ENCODE measurements around the gene CARMIL1. TPM values are rescaled to one million over a fixed set of nuclear protein-coding genes. Genes with fewer than 3 reads are reported as not detected.

Gene CARMIL1
- total RNA-seq, 1 donor from 2014 or later: 8.4 TPM

DNA sequence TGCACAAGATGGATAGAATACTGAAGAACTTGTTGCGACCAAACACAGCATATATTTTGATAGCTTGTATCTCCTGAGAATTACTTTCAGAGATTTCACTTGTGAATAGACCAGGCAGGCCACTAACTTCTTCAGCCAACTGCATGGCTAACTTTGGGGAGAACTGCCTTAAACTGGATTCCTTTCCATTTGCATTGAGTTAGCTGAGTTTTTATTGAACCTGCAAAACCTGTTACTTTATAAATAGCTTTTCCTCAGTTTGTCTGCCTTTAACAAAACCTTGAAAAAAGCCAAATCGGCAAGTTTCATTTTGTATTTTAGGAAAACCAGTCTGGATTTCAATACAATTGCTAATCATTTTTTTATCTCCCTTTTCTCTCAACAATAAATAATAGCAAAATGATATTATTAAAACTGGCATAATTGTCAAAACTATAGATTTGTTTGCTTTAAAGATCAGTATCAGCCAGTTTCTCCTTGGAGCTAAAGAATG lies 300.3 kb downstream of the CARMIL1 start:
- Histone ChIP-seq H3K9me3 (replicated peaks) (no peaks in the 10 kb centered on the region), H3K27ac (replicated peaks) (no peak overlapping the region), H3K4me3 (no peak overlapping the region), H3K4me1 (no peaks in the 10 kb centered on the region), H3K36me3 (no peaks in the 10 kb centered on the region), H3K27me3 (ENCODE audit: low read depth) (no peaks in the 10 kb centered on the region)
- intact Hi-C loops (cut with micrococcal nuclease): no loop called here
- no peak for DNase-seq
- TF ChIP-seq, protein P1, sequence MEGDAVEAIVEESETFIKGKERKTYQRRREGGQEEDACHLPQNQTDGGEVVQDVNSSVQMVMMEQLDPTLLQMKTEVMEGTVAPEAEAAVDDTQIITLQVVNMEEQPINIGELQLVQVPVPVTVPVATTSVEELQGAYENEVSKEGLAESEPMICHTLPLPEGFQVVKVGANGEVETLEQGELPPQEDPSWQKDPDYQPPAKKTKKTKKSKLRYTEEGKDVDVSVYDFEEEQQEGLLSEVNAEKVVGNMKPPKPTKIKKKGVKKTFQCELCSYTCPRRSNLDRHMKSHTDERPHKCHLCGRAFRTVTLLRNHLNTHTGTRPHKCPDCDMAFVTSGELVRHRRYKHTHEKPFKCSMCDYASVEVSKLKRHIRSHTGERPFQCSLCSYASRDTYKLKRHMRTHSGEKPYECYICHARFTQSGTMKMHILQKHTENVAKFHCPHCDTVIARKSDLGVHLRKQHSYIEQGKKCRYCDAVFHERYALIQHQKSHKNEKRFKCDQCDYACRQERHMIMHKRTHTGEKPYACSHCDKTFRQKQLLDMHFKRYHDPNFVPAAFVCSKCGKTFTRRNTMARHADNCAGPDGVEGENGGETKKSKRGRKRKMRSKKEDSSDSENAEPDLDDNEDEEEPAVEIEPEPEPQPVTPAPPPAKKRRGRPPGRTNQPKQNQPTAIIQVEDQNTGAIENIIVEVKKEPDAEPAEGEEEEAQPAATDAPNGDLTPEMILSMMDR (IDR thresholded peaks at IDR 0.05; ENCODE audit: borderline replicate concordance): no peak

DNA sequence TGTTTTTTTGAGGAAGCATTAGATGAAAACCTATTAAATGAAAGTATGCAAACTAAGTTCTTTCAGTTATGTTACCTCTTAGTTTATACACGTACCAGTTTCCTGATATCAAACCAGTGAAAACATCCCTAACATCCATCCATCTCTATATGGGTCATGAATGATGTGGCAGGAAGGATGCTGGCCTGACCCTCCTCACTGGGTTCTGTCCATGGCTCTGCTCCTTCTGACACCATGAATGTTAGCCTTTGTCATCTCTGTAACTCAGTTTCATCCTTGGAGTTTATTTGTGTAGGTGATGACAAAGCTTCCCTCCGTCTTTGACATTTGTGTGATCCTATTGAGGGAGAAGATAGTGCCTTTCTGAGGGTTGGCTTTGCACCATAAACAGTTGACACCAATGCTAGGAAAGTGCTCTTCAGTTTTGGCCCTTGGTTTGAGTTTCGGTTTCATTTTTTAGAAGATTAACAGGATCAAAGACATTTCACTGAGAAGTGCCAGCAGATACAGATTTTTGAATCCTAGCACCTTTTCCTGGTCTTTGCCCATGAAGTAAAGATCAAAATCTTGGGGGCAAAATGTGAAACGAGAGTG lies 300.8 kb downstream of the CARMIL1 start:
- Histone ChIP-seq H3K36me3 (no peaks in the 10 kb centered on the region), H3K27me3 (ENCODE audit: low read depth) (no peaks in the 10 kb centered on the region), H3K9me3 (replicated peaks) (no peaks in the 10 kb centered on the region), H3K4me1 (no peaks in the 10 kb centered on the region), H3K4me3 (no peak overlapping the region), H3K27ac (replicated peaks) (no peak overlapping the region)
- no peak for DNase-seq
- intact Hi-C loops (cut with micrococcal nuclease): no loop called here
- TF ChIP-seq, protein P1 (IDR thresholded peaks at IDR 0.05; ENCODE audit: borderline replicate concordance): no peak

DNA sequence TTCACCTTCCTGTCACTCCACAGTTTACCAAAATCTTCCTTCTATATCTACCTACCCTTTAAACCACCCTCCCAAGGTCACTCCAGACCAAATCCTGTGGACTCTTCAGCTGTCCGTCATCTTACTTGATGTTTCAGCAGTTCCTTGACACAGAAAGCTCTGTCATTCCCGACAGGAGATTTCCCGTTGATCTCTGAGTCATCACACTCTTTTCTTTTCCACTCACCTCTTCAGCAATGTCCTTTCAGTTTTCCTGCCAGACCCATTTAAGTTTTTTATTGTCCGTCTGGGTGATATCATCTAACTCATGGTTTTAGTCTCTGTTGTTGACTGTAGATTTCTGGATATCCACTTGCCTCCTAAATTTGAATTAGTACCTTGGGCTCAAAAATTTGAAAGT lies 302.9 kb downstream of the CARMIL1 start:
- H3K9me3 ChIP-seq (replicated peaks): no peaks in the 10 kb centered on the region
- no peak for DNase-seq
- TF ChIP-seq, protein P1 (IDR thresholded peaks at IDR 0.05; ENCODE audit: borderline replicate concordance): no peak
- no peak overlapping the region for H3K4me3 ChIP-seq
- no peaks in the 10 kb centered on the region for H3K36me3 ChIP-seq
- H3K27ac ChIP-seq (replicated peaks): no peak overlapping the region
- H3K4me1 ChIP-seq: no peaks in the 10 kb centered on the region
- no peaks in the 10 kb centered on the region for H3K27me3 ChIP-seq (ENCODE audit: low read depth)
- intact Hi-C loops (cut with micrococcal nuclease): no loop called here

DNA sequence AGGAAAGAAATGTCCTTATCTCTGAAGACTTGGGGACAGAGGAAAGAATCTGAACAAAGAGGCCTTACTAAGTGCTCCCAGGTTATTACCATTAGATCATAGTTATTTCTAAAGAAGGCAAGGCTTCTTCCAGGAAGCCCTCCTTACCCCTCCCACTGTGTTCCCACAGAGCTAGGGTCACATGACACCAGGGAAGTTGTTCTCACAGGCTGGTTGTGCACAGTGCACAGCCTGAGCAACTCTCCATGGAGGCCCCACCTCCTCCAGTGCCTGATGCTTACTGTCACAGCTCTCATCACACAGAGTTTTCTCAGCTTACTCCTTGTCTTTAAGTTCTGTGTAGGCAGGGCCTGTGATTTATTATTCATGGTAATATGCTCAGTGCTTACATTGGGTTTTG lies 303.9 kb downstream of the CARMIL1 start:
- Histone ChIP-seq H3K36me3 (no peaks in the 10 kb centered on the region), H3K27ac (replicated peaks) (no peak overlapping the region), H3K4me3 (no peak overlapping the region), H3K27me3 (ENCODE audit: low read depth) (no peaks in the 10 kb centered on the region), H3K9me3 (replicated peaks) (no peaks in the 10 kb centered on the region), H3K4me1 (no peaks in the 10 kb centered on the region)
- TF ChIP-seq, protein P1 (IDR thresholded peaks at IDR 0.05; ENCODE audit: borderline replicate concordance): no peak
- DNase-seq: no peak
- intact Hi-C loops (cut with micrococcal nuclease): no loop called here

DNA sequence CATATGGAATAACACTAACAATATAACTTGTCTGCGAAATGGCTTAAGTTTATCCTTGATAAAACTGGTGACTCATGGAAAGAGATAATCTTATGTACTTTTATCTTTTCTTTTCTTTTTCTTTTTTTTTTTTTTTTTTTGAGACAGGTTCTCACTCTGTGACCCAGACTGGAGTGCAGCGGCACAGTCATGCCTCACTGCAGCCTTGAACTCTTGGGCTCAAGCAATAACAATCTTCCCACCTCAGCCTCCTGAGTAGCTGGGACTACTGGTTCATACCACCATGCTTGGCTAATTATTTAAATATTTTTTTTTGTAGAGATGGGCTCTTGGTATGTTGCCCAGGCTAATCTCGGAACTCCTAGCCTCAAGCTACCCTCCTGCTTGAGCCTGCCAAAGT lies 304.7 kb downstream of the CARMIL1 start:
- no peak overlapping the region for H3K27ac ChIP-seq (replicated peaks)
- H3K4me1 ChIP-seq: no peaks in the 10 kb centered on the region
- TF ChIP-seq, protein P1 (IDR thresholded peaks at IDR 0.05; ENCODE audit: borderline replicate concordance): no peak
- no peaks in the 10 kb centered on the region for H3K36me3 ChIP-seq
- no peak for DNase-seq
- no peaks in the 10 kb centered on the region for H3K9me3 ChIP-seq (replicated peaks)
- no peak overlapping the region for H3K4me3 ChIP-seq
- H3K27me3 ChIP-seq (ENCODE audit: low read depth): no peaks in the 10 kb centered on the region
- intact Hi-C loops (cut with micrococcal nuclease): no loop called here

Measured in left ventricle myocardium inferior (tissue), 1 donor.